ENCODE results near the gene DIS3L2.

- TF ChIP-seq CTCF (IDR thresholded peaks at IDR 0.05) (no peak), POLR2A (IDR thresholded peaks at IDR 0.05) (no peak), EP300 (IDR thresholded peaks at IDR 0.05) (no peak)
Observed at GRCh38 chr2:232281858-232282507, 320.5 kb downstream of the DIS3L2 start.
